WI38 (cell line): ENCODE data around the gene GAST.

Experiments used
- H3K4me3 ChIP-seq: 2 replicates; pipeline ENCODE4 v1.5.1; 2011; ENCODE audit warnings: low read depth, mild to moderate bottlenecking, control low read depth, low read length
- CTCF ChIP-seq: IDR thresholded peaks from 2 replicates; pipeline ENCODE4 v1.5.1; 2012; ENCODE audit warnings: low read depth, mild to moderate bottlenecking, control low read depth, low read length

GAST gene

GRCh38 chr17:41734139-41734948 lies 22.2 kb downstream of the GAST start, which contains the start of gene HAP1:
TSS of gene HAP1 (minus strand) at chr17:41734643. CDS start at chr17:41734634, 9 bp downstream.
- no peak for TF ChIP-seq CTCF
- H3K4me3 ChIP-seq: peak within 1 kb of the TSS; percentile 21

- peak overlapping the region; percentile 13 for H3K4me3 ChIP-seq
- TF ChIP-seq CTCF: no peak
Observed at GRCh38 chr17:41734949-41735313, 22.8 kb downstream of the GAST start.

- H3K4me3 ChIP-seq: no peak overlapping the region
- no peak for TF ChIP-seq CTCF
Observed at GRCh38 chr17:41735744-41736143, 23.6 kb downstream of the GAST start.

- no peak overlapping the region for H3K4me3 ChIP-seq
- no peak for TF ChIP-seq CTCF
Observed at GRCh38 chr17:41736983-41737679, 25.0 kb downstream of the GAST start.

GRCh38 chr17:41737680-41738023 lies 25.5 kb downstream of the GAST start:
- TF ChIP-seq CTCF: no peak
- H3K4me3 ChIP-seq: no peak overlapping the region

GRCh38 chr17:41738077-41738800 lies 26.1 kb downstream of the GAST start:
- peak; percentile 96 for TF ChIP-seq CTCF
- H3K4me3 ChIP-seq: no peak overlapping the region

- no peak overlapping the region for H3K4me3 ChIP-seq
- no peak for TF ChIP-seq CTCF
Observed at GRCh38 chr17:41738801-41739112, 26.6 kb downstream of the GAST start.
